Keratinocyte (primary cell): ENCODE measurements around the gene ADAM19. TPM values are rescaled to one million over a fixed set of nuclear protein-coding genes. Genes with fewer than 3 reads are reported as not detected.

Experiments used
- DNase-seq: peaks from one replicate; pipeline ENCODE4 v3.0.0-alpha.2; 2011; ENCODE audit warnings: low read depth, missing footprints, low spot score
- FAIRE-seq: peaks from 2 replicates; lab custom pipeline; 2011; peaks lifted over from hg19 to GRCh38; lab: Jason Lieb, UNC
- H2AFZ ChIP-seq: 2 replicates; pipeline ENCODE4 v1.6.0; 2012; ENCODE audit warnings: low read length, control low read depth, inconsistent platforms; ENCODE audit not compliant: control insufficient read depth
- H3K27ac ChIP-seq: 2 replicates; pipeline ENCODE4 v1.5.1; 2011; ENCODE audit warnings: low read length; ENCODE audit not compliant: control insufficient read depth, insufficient read depth
- H3K27me3 ChIP-seq: 3 replicates; pipeline ENCODE4 v1.6.0; 2011; ENCODE audit warnings: low read length; ENCODE audit not compliant: control insufficient read depth, insufficient read depth; ENCODE audit errors: extremely low read depth
- H3K36me3 ChIP-seq, 2 experiments: 2 replicates in 1 of 2; 3 replicates in 1 of 2; pipeline ENCODE4 v1.5.1; 2011; ENCODE audit warnings: low read length in 2 of 2, mild to moderate bottlenecking in 1 of 2; ENCODE audit not compliant: control insufficient read depth in 2 of 2, insufficient read depth in 2 of 2; ENCODE audit errors: extremely low read depth in 1 of 2
- H3K4me1 ChIP-seq: 3 replicates; pipeline ENCODE4 v1.5.1; 2011; ENCODE audit warnings: low read length; ENCODE audit not compliant: control insufficient read depth, insufficient read depth; ENCODE audit errors: extremely low read depth
- H3K4me2 ChIP-seq: 3 replicates; pipeline ENCODE4 v1.6.0; 2011; ENCODE audit warnings: low read depth, low read length; ENCODE audit not compliant: control insufficient read depth, insufficient read depth; ENCODE audit errors: extremely low read depth
- H3K4me3 ChIP-seq, 3 experiments: fragments of 200-600 bp in 1 of 3; sonication (generic) in 1 of 3; 2 replicates in 2 of 3; 3 replicates in 1 of 3; pipeline ENCODE4 v1.5.1; 2011 to 2016; ENCODE audit warnings: low read length in 3 of 3, mild to moderate bottlenecking in 3 of 3, control low read depth in 2 of 3, inconsistent platforms in 1 of 3, low read depth in 1 of 3, mixed read lengths in 1 of 3, mixed run types in 1 of 3, moderate library complexity in 1 of 3; ENCODE audit not compliant: control insufficient read depth in 2 of 3, insufficient read depth in 2 of 3; ENCODE audit errors: extremely low read depth in 1 of 3
- H3K79me2 ChIP-seq: 2 replicates; pipeline ENCODE4 v1.6.0; 2012; ENCODE audit warnings: low read length; ENCODE audit not compliant: control insufficient read depth, insufficient read depth
- H3K9ac ChIP-seq: 3 replicates; pipeline ENCODE4 v1.6.0; 2011; ENCODE audit warnings: low read length; ENCODE audit not compliant: control insufficient read depth, insufficient read depth; ENCODE audit errors: extremely low read depth
- H3K9me1 ChIP-seq: 3 replicates; pipeline ENCODE4 v1.6.0; 2011; ENCODE audit warnings: low read length; ENCODE audit not compliant: control insufficient read depth, insufficient read depth; ENCODE audit errors: extremely low read depth
- H3K9me3 ChIP-seq: 2 replicates; pipeline ENCODE4 v1.5.1; 2012; ENCODE audit warnings: low read depth, low read length; ENCODE audit not compliant: control insufficient read depth
- H4K20me1 ChIP-seq: 3 replicates; pipeline ENCODE4 v1.6.0; 2011; ENCODE audit warnings: low read length; ENCODE audit not compliant: control insufficient read depth, insufficient read depth; ENCODE audit errors: extremely low read depth
- CTCF ChIP-seq, 3 experiments: IDR thresholded peaks in 1 of 3; conservative IDR thresholded peaks in 1 of 3; optimal IDR thresholded peaks in 1 of 3; 2 replicates in 2 of 3; 3 replicates in 1 of 3; pipeline versions ENCODE3 to v1.5.1; 2011; ENCODE audit warnings: low read length in 3 of 3, mild to moderate bottlenecking in 3 of 3, moderate library complexity in 2 of 3, control low read depth in 1 of 3, inconsistent platforms in 1 of 3; ENCODE audit not compliant: insufficient read depth in 2 of 3; ENCODE audit errors: extremely low read depth in 1 of 3
- EZH2 ChIP-seq: IDR thresholded peaks from one replicate; pipeline ENCODE4 v1.6.1; 2012; ENCODE audit warnings: inconsistent platforms, mild to moderate bottlenecking, low read length, moderate library complexity
- dilution Hi-C: fragments of 300-500 bp; cut with MboI; formaldehyde crosslinking; loops from one replicate; pipeline ENCODE4 v1.7.0; 2020; ENCODE audit warnings: low sequenced_read_pairs; ENCODE audit not compliant: extremely low pct_ligation_motif_present
- polyA plus RNA-seq, 5 experiments: library from polyadenylated mRNA; depleted of rRNA in 3 of 5; stranded (reverse) in 3 of 5; stranded (forward) in 1 of 5; unstranded in 1 of 5; fragments of >200 nt; gene quantifications; 1 replicate in 1 of 5; 2 replicates in 3 of 5; 3 replicates in 1 of 5; pipeline versions ENCODE4 v1.2.1 to v1.2.3, GENCODE V29; 2011 to 2012; ENCODE audit warnings: missing spikeins in 2 of 5, low read depth in 1 of 5, low replicate concordance in 1 of 5

ADAM19 gene
- polyA plus RNA-seq, 1 donor (not counting 4 experiments of a cell fraction or from before 2014, with no cell fraction given), result 22.7 TPM

GRCh38 chr5:157546456-157547100 is 29.0 kb downstream of the ADAM19 start:
- Histone ChIP-seq H3K9me1 (no peaks in the 10 kb centered on the region), H3K36me3 (no peaks in the 10 kb centered on the region), H3K4me1 (peaks cover 4% of the 10 kb centered on the region), H3K27me3 (no peaks in the 10 kb centered on the region), H4K20me1 (peaks cover 3% of the 10 kb centered on the region), H3K79me2 (peaks cover 90% of the 10 kb centered on the region), H3K4me3 (no peak overlapping the region), H3K9ac (no peak overlapping the region), H3K9me3 (no peaks in the 10 kb centered on the region), H2AFZ (no peak overlapping the region), H3K27ac (no peak overlapping the region), H3K4me2 (no peak overlapping the region)
- dilution Hi-C loops, result no loop called here
- no peak for TF ChIP-seq CTCF (optimal IDR thresholded peaks at IDR 0.05 in 1 of 3, IDR thresholded peaks at IDR 0.05 in 1 of 3, conservative IDR thresholded peaks at IDR 0.05 in 1 of 3; ENCODE audit: extremely low read depth in 1 of 3, insufficient read depth in 2 of 3, low read length in 3 of 3)
- DNase-seq (no peak), FAIRE-seq (no peak)

- H3K9me1 ChIP-seq, result no peaks in the 10 kb centered on the region
- no peak overlapping the region for H3K4me2 ChIP-seq
- dilution Hi-C loops, result no loop called here
- H4K20me1 ChIP-seq, result peaks cover 3% of the 10 kb centered on the region
- FAIRE-seq (no peak), DNase-seq (no peak)
- H3K4me3 ChIP-seq, result no peak overlapping the region
- H2AFZ ChIP-seq, result no peak overlapping the region
- H3K9me3 ChIP-seq, result no peaks in the 10 kb centered on the region
- H3K4me1 ChIP-seq, result peaks cover 4% of the 10 kb centered on the region
- TF ChIP-seq EZH2 (no peak), CTCF (optimal IDR thresholded peaks at IDR 0.05 in 1 of 3, IDR thresholded peaks at IDR 0.05 in 1 of 3, conservative IDR thresholded peaks at IDR 0.05 in 1 of 3; ENCODE audit: extremely low read depth in 1 of 3, insufficient read depth in 2 of 3, low read length in 3 of 3) (no peak)
- H3K9ac ChIP-seq, result no peak overlapping the region
- no peaks in the 10 kb centered on the region for H3K27me3 ChIP-seq
- H3K36me3 ChIP-seq, result no peaks in the 10 kb centered on the region
- H3K27ac ChIP-seq, result no peak overlapping the region
- peaks cover 91% of the 10 kb centered on the region for H3K79me2 ChIP-seq
Observed at GRCh38 chr5:157545610-157546310, 29.8 kb downstream of the ADAM19 start.
